H1 (cell line): Measurements from ENCODE around the gene DNAJC22. TPM values are rescaled to one million over a fixed set of nuclear protein-coding genes. Genes with fewer than 3 reads are reported as not detected.

Experiments used
- SUZ12 ChIP-seq: fragments of 200-600 bp; sonication (generic); IDR thresholded peaks from 2 replicates; pipeline ENCODE4 v1.6.1; 2012; ENCODE audit warnings: mild to moderate bottlenecking, inconsistent platforms, low read length, moderate library complexity, mixed read lengths
- YY1 ChIP-seq: IDR thresholded peaks from 2 replicates; pipeline ENCODE4 v1.6.1; 2011; ENCODE audit warnings: low read depth, mild to moderate bottlenecking, low read length
- polyA plus RNA-seq, 7 experiments: library from polyadenylated mRNA; depleted of rRNA in 3 of 7; stranded (reverse) in 5 of 7; unstranded in 2 of 7; fragments of >200 nt in 5 of 7; fragments of 200-250 nt in 2 of 7; gene quantifications; 1 replicate in 5 of 7; 2 replicates in 1 of 7; 4 replicates in 1 of 7; pipeline versions ENCODE4 v1.2.1 to v1.2.3, GENCODE V29; 2011 to 2013; ENCODE audit warnings: missing spikeins in 2 of 7, mixed read lengths in 2 of 7
- total RNA-seq: library from RNA; stranded (reverse); fragmentation: NEBNext Ultra II Directional; extraction: Animal tissue kit (Norgen Biotek cat#: 25700); gene quantifications from 2 replicates; pipeline ENCODE4 v1.2.1, GENCODE V29; 2021
- TF ChIP-seq, protein P1 (sequence below): IDR thresholded peaks from 2 replicates; pipeline ENCODE4 v1.6.1; 2012; ENCODE audit warnings: low read length, inconsistent platforms
- TF ChIP-seq, protein P2 (sequence below): IDR thresholded peaks from 2 replicates; pipeline ENCODE4 v1.6.1; 2012; ENCODE audit warnings: inconsistent platforms

The DNAJC22 gene
- total and polyA plus RNA-seq, 2 of the 8 experiments (the other 6 are each of a cell fraction or from before 2014, with no cell fraction given): 0.20 to 0.39 TPM

DNA sequence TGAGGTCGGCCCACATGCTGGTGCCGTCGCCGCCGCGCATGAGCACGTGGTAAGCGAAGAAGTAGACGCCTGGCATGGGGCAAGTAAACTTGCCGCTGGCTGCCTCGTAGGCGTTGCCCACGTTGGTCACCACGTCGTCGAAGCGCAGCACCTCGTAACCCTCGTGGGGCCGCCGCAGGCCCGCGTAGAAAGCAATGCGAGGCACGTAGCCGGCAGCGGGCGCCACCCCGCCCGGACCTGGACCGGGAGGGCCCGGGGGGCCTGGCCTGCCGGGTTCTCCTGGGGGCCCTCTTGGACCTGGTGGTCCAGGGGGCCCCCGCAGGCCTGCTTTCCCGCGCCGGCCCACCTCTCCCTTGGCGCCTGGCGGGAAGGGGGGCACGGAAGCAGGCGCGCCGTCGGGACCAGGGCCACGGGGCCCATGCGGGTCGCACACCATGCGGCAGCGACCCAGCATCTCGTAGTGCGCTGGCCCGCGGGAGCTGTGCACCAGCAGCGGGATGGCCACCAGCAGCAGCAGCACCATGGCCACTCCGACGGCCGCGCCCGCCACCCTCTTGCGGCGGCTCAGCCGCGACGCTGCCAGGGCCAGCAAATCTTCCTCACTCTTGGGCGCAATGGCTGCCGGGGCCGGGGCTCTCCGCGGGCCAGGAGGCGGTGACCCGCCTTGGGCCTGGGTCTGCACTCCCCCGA lies 10.6 kb upstream of the DNAJC22 start (continued):
- TF ChIP-seq, protein P1, sequence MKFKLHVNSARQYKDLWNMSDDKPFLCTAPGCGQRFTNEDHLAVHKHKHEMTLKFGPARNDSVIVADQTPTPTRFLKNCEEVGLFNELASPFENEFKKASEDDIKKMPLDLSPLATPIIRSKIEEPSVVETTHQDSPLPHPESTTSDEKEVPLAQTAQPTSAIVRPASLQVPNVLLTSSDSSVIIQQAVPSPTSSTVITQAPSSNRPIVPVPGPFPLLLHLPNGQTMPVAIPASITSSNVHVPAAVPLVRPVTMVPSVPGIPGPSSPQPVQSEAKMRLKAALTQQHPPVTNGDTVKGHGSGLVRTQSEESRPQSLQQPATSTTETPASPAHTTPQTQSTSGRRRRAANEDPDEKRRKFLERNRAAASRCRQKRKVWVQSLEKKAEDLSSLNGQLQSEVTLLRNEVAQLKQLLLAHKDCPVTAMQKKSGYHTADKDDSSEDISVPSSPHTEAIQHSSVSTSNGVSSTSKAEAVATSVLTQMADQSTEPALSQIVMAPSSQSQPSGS: no peak
- TF ChIP-seq SUZ12: peak; percentile 93
- TF ChIP-seq YY1: peak; percentile 50; the same call in 1 of the 2 replicates
- TF ChIP-seq, protein P2, sequence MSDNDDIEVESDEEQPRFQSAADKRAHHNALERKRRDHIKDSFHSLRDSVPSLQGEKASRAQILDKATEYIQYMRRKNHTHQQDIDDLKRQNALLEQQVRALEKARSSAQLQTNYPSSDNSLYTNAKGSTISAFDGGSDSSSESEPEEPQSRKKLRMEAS: peak; percentile 99
